WTC11 (cell line): ENCODE measurements around the gene OR9Q1.

ENCODE experiments used
- CREB1 ChIP-seq: sonication (generic); formaldehyde crosslinking; IDR thresholded peaks from 2 replicates; pipeline ENCODE4 v1.8.0; 2023; ENCODE audit warnings: mild to moderate bottlenecking, missing genetic modification reagents
- FOXP1 ChIP-seq: sonication (generic); formaldehyde crosslinking; IDR thresholded peaks from 2 replicates; pipeline ENCODE4 v1.8.0; 2022; ENCODE audit warnings: missing genetic modification reagents, mild to moderate bottlenecking, moderate library complexity, borderline replicate concordance
- JUN ChIP-seq: sonication (generic); formaldehyde crosslinking; IDR thresholded peaks from 2 replicates; pipeline ENCODE4 v1.8.0; 2023; ENCODE audit warnings: mild to moderate bottlenecking, missing genetic modification reagents
- TF ChIP-seq, protein P1 (sequence below): fragments of 200-600 bp; IDR thresholded peaks from 2 replicates; pipeline ENCODE4 v1.8.0; 2022; ENCODE audit warnings: antibody characterized with exemption

DNA sequence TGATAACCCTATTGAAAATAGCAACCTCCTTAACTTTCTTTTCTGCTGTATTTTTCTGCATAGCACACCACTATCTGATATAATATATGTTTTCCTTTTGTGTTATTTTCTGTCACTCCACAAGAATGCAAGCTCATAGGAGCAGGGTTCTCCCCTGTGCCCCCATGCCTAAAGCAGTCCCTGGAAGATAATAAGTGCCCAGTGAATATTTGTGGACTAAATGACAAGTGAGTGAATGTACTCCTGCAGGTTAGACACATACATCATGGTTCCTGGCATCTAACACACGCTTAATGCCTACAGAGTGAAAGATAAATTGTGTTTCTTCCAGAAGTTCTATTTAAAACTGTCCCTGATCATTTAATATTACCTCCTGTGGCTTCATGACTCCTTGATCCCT, 141.3 kb downstream of the OR9Q1 start:
- TF ChIP-seq JUN: no peak
- no peak for TF ChIP-seq FOXP1 (CRISPR knock-in tag)
- TF ChIP-seq, protein P1, sequence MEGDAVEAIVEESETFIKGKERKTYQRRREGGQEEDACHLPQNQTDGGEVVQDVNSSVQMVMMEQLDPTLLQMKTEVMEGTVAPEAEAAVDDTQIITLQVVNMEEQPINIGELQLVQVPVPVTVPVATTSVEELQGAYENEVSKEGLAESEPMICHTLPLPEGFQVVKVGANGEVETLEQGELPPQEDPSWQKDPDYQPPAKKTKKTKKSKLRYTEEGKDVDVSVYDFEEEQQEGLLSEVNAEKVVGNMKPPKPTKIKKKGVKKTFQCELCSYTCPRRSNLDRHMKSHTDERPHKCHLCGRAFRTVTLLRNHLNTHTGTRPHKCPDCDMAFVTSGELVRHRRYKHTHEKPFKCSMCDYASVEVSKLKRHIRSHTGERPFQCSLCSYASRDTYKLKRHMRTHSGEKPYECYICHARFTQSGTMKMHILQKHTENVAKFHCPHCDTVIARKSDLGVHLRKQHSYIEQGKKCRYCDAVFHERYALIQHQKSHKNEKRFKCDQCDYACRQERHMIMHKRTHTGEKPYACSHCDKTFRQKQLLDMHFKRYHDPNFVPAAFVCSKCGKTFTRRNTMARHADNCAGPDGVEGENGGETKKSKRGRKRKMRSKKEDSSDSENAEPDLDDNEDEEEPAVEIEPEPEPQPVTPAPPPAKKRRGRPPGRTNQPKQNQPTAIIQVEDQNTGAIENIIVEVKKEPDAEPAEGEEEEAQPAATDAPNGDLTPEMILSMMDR: no peak
- no peak for TF ChIP-seq CREB1 (CRISPR knock-in tag)
